HCT116 (cell line): ENCODE data around the gene DIP2C. TPM values are rescaled to one million over a fixed set of nuclear protein-coding genes. Genes with fewer than 3 reads are reported as not detected.

ENCODE experiments used
- ATAC-seq: fragments of 200-7000 bp; cut with Tn5 transposase; 2 replicates; pipeline ENCODE4 v1.9.1; 2020; ENCODE audit warnings: mild to moderate bottlenecking, moderate library complexity
- BruUV-seq: library from RNA; stranded (reverse); fragments of 400-500 nt; replicated peaks from 2 replicates; lab custom pipeline; 2021; lab: Mats Ljungman, UMichigan
- CTCF ChIA-PET: fragments of 300-600 bp; sonication (Branson Sonifier 250); formaldehyde crosslinking; loops from one replicate; lab custom pipeline; 2021; ENCODE audit warnings: antibody characterized with exemption; lab: Charles Lee
- POLR2A ChIA-PET: fragments of 300-600, 350-600 bp; sonication (Branson Sonifier 250); formaldehyde crosslinking; loops from one replicate; lab custom pipeline; 2021; ENCODE audit warnings: antibody characterized with exemption; lab: Charles Lee
- RAD21 ChIA-PET, 2 experiments: fragments of 300-600 bp; sonication (Branson Sonifier 250); formaldehyde crosslinking; loops; one replicate each; lab custom pipeline; 2023; ENCODE audit warnings: low total read pairs in 2 of 2; ENCODE audit not compliant: uncharacterized antibody in 2 of 2, unreplicated experiment in 2 of 2, low non-redundant PET in 1 of 2; lab: Charles Lee
- DNase-seq: peaks from one replicate; pipeline ENCODE4 v3.0.0-alpha.2; 2010; ENCODE audit warnings: low read depth, low spot score
- H2AFZ ChIP-seq: fragments of 200-600 bp; shearing (Covaris generic), sonication (generic); 2 replicates; pipeline ENCODE4 v1.6.1; 2017; ENCODE audit warnings: low read depth, mixed run types, mixed read lengths, antibody characterized with exemption, low read length; ENCODE audit not compliant: poor library complexity, severe bottlenecking
- H3K27ac ChIP-seq: 2 replicates; pipeline ENCODE4 v1.5.1; 2012; ENCODE audit warnings: low read depth, low read length
- H3K27me3 ChIP-seq: fragments of 200-600 bp; sonication (generic); 2 replicates; pipeline ENCODE4 v1.6.1; 2016; ENCODE audit warnings: mixed run types, low read length, mixed read lengths; ENCODE audit not compliant: insufficient read depth
- H3K36me3 ChIP-seq, 2 experiments: fragments of 200-500 bp in 1 of 2; fragments of 200-600 bp in 1 of 2; sonication (Bioruptor generic) in 1 of 2; sonication (generic) in 1 of 2; 2 replicates each; pipeline versions ENCODE4 v1.5.1 to v1.6.1; 2014 to 2016; ENCODE audit warnings: low read length in 2 of 2, inconsistent platforms in 1 of 2, mixed read lengths in 1 of 2, mixed run types in 1 of 2; ENCODE audit not compliant: insufficient read depth in 2 of 2, control insufficient read depth in 1 of 2
- H3K4me1 ChIP-seq, 2 experiments: fragments of 200-600 bp in 1 of 2; sonication (generic) in 1 of 2; 2 replicates each; pipeline versions ENCODE4 v1.5.1 to v1.6.1; 2012 to 2017; ENCODE audit warnings: low read length in 2 of 2, inconsistent platforms in 1 of 2, mild to moderate bottlenecking in 1 of 2, mixed read lengths in 1 of 2, mixed run types in 1 of 2, moderate library complexity in 1 of 2; ENCODE audit not compliant: insufficient read depth in 2 of 2, control insufficient read depth in 1 of 2
- H3K4me2 ChIP-seq: fragments of 200-600 bp; sonication (generic); 2 replicates; pipeline ENCODE4 v1.6.1; 2017; ENCODE audit warnings: mixed run types, low read length, mixed read lengths
- H3K4me3 ChIP-seq, 2 experiments: fragments of 200-600 bp in 1 of 2; sonication (generic) in 1 of 2; replicated peaks in 1 of 2; 2 replicates each; pipeline ENCODE4 v1.5.1; 2011 to 2016; ENCODE audit warnings: low read length in 2 of 2, control low read depth in 1 of 2, low read depth in 1 of 2, mild to moderate bottlenecking in 1 of 2, mixed read lengths in 1 of 2, mixed run types in 1 of 2
- H3K79me2 ChIP-seq: fragments of 200-600 bp; sonication (generic); 2 replicates; pipeline ENCODE4 v1.6.1; 2017; ENCODE audit warnings: mild to moderate bottlenecking, mixed run types, low read length, moderate library complexity, mixed read lengths; ENCODE audit not compliant: insufficient read depth
- H3K9ac ChIP-seq: fragments of 200-600 bp; sonication (generic); 2 replicates; pipeline ENCODE4 v1.6.1; 2016; ENCODE audit warnings: low read length, mixed read lengths
- H3K9me2 ChIP-seq: fragments of 200-600 bp; sonication (generic), shearing (Covaris generic); 2 replicates; pipeline ENCODE4 v1.6.1; 2017; ENCODE audit warnings: mixed run types, mild to moderate bottlenecking, moderate library complexity; ENCODE audit not compliant: insufficient read depth
- H3K9me3 ChIP-seq, 2 experiments: fragments of 200-500 bp in 1 of 2; fragments of 200-600 bp in 1 of 2; sonication (Bioruptor generic) in 1 of 2; sonication (generic) in 1 of 2; 2 replicates each; pipeline ENCODE4 v1.6.1; 2014 to 2017; ENCODE audit warnings: low read length in 2 of 2, mixed read lengths in 2 of 2, inconsistent platforms in 1 of 2, low read depth in 1 of 2, mild to moderate bottlenecking in 1 of 2, mixed run types in 1 of 2, moderate library complexity in 1 of 2; ENCODE audit not compliant: control insufficient read depth in 1 of 2, insufficient read depth in 1 of 2
- H4K20me1 ChIP-seq: fragments of 200-600 bp; sonication (generic), shearing (Covaris generic); 2 replicates; pipeline ENCODE4 v1.6.1; 2017; ENCODE audit warnings: mixed run types, mild to moderate bottlenecking, moderate library complexity; ENCODE audit not compliant: insufficient read depth
- CBX3 ChIP-seq: IDR thresholded peaks from 2 replicates; pipeline ENCODE4 v1.6.1; 2012; ENCODE audit warnings: low read depth
- EGR1 ChIP-seq: IDR thresholded peaks from 2 replicates; pipeline ENCODE4 v1.6.1; 2012; ENCODE audit warnings: low read depth
- EZH2 ChIP-seq: fragments of 200-600 bp; sonication (generic); IDR thresholded peaks from 2 replicates; pipeline ENCODE4 v1.6.1; 2017; ENCODE audit warnings: antibody characterized with exemption, mixed run types
- EZH2phosphoT487 ChIP-seq: fragments of 200-600 bp; IDR thresholded peaks from 2 replicates; pipeline ENCODE4 v1.6.1; 2018; ENCODE audit warnings: antibody characterized with exemption, borderline replicate concordance
- RAD21 ChIP-seq: IDR thresholded peaks from 2 replicates; pipeline ENCODE4 v1.6.1; 2012; ENCODE audit warnings: low read depth, mild to moderate bottlenecking
- SIN3A ChIP-seq: IDR thresholded peaks from 2 replicates; pipeline ENCODE4 v1.6.1; 2012; ENCODE audit warnings: low read depth
- SP1 ChIP-seq: IDR thresholded peaks from 2 replicates; pipeline ENCODE4 v1.6.1; 2012; ENCODE audit warnings: low read depth
- SRF ChIP-seq: IDR thresholded peaks from 2 replicates; pipeline ENCODE4 v1.6.1; 2012; ENCODE audit warnings: low read depth
- TCF7L2 ChIP-seq: IDR thresholded peaks from 2 replicates; pipeline ENCODE4 v1.7.0; 2011; ENCODE audit warnings: borderline replicate concordance, inconsistent platforms; ENCODE audit not compliant: insufficient read depth, insufficient read length; ENCODE audit errors: extremely low read depth
- YY1 ChIP-seq: IDR thresholded peaks from 2 replicates; pipeline ENCODE4 v1.6.1; 2011; ENCODE audit warnings: low read length, low read depth, moderate library complexity, mild to moderate bottlenecking; ENCODE audit not compliant: insufficient replicate concordance; ENCODE audit errors: extremely low read depth
- ZFX ChIP-seq: fragments of 450-650 bp; IDR thresholded peaks from 2 replicates; pipeline ENCODE4 v1.6.1; 2017
- intact Hi-C: fragments of 100-400 bp; cut with micrococcal nuclease; formaldehyde crosslinking; loops from 2 replicates; pipeline ENCODE4 v1.10.0; 2022
- total RNA-seq: library from RNA; stranded (reverse); gene quantifications from one replicate; pipeline ENCODE4 v1.2.1, GENCODE V29; 2021; ENCODE audit not compliant: unreplicated experiment
- TF ChIP-seq, protein P1 (sequence below): IDR thresholded peaks from 2 replicates; pipeline ENCODE4 v1.6.1; 2012; ENCODE audit warnings: low read depth
- TF ChIP-seq, protein P2 (sequence below): IDR thresholded peaks from 2 replicates; pipeline ENCODE4 v1.6.1; 2011; ENCODE audit warnings: mild to moderate bottlenecking, low read length, moderate library complexity; ENCODE audit not compliant: insufficient replicate concordance; ENCODE audit errors: extremely low read depth
- TF ChIP-seq, protein P3 (sequence below): IDR thresholded peaks from 2 replicates; pipeline ENCODE4 v1.6.1; 2012

DIP2C gene
- total RNA-seq, 1 experiment from 2014 or later = 15.4 TPM

DNA sequence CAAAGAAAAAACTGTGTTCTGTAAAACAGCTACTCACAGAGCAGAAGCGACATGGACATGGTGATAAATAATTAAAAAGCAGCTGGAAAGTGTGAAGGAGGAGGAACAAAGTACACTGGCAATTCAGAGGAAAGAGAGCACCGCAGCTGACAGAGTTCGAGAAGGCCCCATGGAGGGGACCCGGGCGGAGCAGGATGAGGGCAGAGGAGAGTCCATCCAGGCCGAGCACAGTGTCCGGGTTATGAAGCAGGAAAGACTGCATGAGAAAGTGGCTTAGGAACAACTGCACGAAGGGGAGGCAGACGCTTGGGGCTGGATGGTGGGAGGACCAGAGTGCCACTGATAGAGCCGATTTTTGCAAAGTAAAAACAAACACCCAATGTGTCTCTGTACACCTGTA, 368.7 kb downstream of the DIP2C start:
- no peak for ATAC-seq

More for the DNA sequence above, 368.7 kb downstream of the DIP2C start:
- H3K79me2 ChIP-seq = no peaks in the 10 kb centered on the region
- no peak for DNase-seq
- H4K20me1 ChIP-seq = no peaks in the 10 kb centered on the region
- no peaks in the 10 kb centered on the region for H3K9me2 ChIP-seq
- H3K4me1 ChIP-seq = peaks cover 11 to 17% of the 10 kb centered on the region in 2 experiments
- H3K27ac ChIP-seq = no peak overlapping the region
- no peak overlapping the region for H2AFZ ChIP-seq
- no peaks in the 10 kb centered on the region; a peak in 1 of 4 replicates for H3K36me3 ChIP-seq
- no peaks in the 10 kb centered on the region for H3K9me3 ChIP-seq
- ChIA-PET POLR2A (no interaction called here), CTCF (no interaction called here), RAD21 (no interaction called here)
- no TSS peak for BruUV-seq
- TF ChIP-seq, protein P1, sequence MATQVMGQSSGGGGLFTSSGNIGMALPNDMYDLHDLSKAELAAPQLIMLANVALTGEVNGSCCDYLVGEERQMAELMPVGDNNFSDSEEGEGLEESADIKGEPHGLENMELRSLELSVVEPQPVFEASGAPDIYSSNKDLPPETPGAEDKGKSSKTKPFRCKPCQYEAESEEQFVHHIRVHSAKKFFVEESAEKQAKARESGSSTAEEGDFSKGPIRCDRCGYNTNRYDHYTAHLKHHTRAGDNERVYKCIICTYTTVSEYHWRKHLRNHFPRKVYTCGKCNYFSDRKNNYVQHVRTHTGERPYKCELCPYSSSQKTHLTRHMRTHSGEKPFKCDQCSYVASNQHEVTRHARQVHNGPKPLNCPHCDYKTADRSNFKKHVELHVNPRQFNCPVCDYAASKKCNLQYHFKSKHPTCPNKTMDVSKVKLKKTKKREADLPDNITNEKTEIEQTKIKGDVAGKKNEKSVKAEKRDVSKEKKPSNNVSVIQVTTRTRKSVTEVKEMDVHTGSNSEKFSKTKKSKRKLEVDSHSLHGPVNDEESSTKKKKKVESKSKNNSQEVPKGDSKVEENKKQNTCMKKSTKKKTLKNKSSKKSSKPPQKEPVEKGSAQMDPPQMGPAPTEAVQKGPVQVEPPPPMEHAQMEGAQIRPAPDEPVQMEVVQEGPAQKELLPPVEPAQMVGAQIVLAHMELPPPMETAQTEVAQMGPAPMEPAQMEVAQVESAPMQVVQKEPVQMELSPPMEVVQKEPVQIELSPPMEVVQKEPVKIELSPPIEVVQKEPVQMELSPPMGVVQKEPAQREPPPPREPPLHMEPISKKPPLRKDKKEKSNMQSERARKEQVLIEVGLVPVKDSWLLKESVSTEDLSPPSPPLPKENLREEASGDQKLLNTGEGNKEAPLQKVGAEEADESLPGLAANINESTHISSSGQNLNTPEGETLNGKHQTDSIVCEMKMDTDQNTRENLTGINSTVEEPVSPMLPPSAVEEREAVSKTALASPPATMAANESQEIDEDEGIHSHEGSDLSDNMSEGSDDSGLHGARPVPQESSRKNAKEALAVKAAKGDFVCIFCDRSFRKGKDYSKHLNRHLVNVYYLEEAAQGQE = no peak
- no peak for TF ChIP-seq YY1
- TF ChIP-seq EZH2phosphoT487 = no peak
- no peak for TF ChIP-seq SIN3A
- TF ChIP-seq SRF = no peak
- TF ChIP-seq RAD21 = no peak
- TF ChIP-seq TCF7L2 = no peak
- no peak for TF ChIP-seq CBX3
- no peak for TF ChIP-seq EGR1
- TF ChIP-seq EZH2 = no peak
- TF ChIP-seq, protein P2, sequence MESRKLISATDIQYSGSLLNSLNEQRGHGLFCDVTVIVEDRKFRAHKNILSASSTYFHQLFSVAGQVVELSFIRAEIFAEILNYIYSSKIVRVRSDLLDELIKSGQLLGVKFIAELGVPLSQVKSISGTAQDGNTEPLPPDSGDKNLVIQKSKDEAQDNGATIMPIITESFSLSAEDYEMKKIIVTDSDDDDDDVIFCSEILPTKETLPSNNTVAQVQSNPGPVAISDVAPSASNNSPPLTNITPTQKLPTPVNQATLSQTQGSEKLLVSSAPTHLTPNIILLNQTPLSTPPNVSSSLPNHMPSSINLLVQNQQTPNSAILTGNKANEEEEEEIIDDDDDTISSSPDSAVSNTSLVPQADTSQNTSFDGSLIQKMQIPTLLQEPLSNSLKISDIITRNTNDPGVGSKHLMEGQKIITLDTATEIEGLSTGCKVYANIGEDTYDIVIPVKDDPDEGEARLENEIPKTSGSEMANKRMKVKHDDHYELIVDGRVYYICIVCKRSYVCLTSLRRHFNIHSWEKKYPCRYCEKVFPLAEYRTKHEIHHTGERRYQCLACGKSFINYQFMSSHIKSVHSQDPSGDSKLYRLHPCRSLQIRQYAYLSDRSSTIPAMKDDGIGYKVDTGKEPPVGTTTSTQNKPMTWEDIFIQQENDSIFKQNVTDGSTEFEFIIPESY = no peak
- TF ChIP-seq ZFX = no peak
- TF ChIP-seq, protein P3, sequence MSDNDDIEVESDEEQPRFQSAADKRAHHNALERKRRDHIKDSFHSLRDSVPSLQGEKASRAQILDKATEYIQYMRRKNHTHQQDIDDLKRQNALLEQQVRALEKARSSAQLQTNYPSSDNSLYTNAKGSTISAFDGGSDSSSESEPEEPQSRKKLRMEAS = no peak
- TF ChIP-seq SP1 = no peak
- H3K9ac ChIP-seq = no peak overlapping the region
- H3K4me2 ChIP-seq = no peak overlapping the region
- intact Hi-C loops = no loop called here
- H3K27me3 ChIP-seq = no peaks in the 10 kb centered on the region
- H3K4me3 ChIP-seq = no peak overlapping the region
